ENCODE data around the gene FGF2. TPM values are rescaled to one million over a fixed set of nuclear protein-coding genes. Genes with fewer than 3 reads are reported as not detected.

FGF2 gene
- 1 to 10 TPM in 8 of 9 donors, under 1 TPM in 1; 0.85 to 5.3 (median 2.8) TPM for total RNA-seq
- polyA plus RNA-seq: 1 to 10 TPM; 1.0 to 2.4 (median 1.6) TPM
- long read RNA-seq, donor 1: 0 reads
- long read RNA-seq, donor 2: 0 reads
- long read RNA-seq, donor 3: 0 reads
- long read RNA-seq, donor 4: 0 reads
- long read RNA-seq, donor 5: 0 reads
- long read RNA-seq, donor 6: 0 reads
- long read RNA-seq, donor 7, full-length matches to known transcripts: 1 of 1 reads
- long read RNA-seq, donor 7, partial matches to known transcripts: 0 of 1 reads
- long read RNA-seq, donor 7, other reads (novel, unspliced or antisense): 0 of 1 reads
- long read RNA-seq, donor 8, full-length matches to known transcripts: 1 of 19 reads
- long read RNA-seq, donor 8, partial matches to known transcripts: 0 of 19 reads
- long read RNA-seq, donor 8, other reads (novel, unspliced or antisense): 18 of 19 reads
- long read RNA-seq, donor 9: 0 reads
- long read RNA-seq, donor 10, full-length matches to known transcripts: 1 of 1 reads
- long read RNA-seq, donor 10, partial matches to known transcripts: 0 of 1 reads
- long read RNA-seq, donor 10, other reads (novel, unspliced or antisense): 0 of 1 reads

GRCh38 chr4:122826553-122827257, at the start of gene FGF2:
FGF2 (plus strand) TSS chr4:122826831; CDS start chr4:122827175, 344 bp downstream.
- peak within 1 kb of the TSS in 3 of 4 donors; percentile 5 to 65 (median 54) for H3K4me3 ChIP-seq
- H3K27ac ChIP-seq: peak within 1 kb of the TSS in 2 of 5 donors; percentile 68 to 83
- WGBS, 4 donors: 0 to 8% (median 1%) methylated on average over 2 to 97 of the region's 97 CpGs
- peak; percentile 20 to 60 (median 25) for DNase-seq
- H3K9me3 ChIP-seq (replicated peaks in 1 of 3): no peaks in the 10 kb centered on the region
- TF ChIP-seq CTCF (IDR thresholded peaks at IDR 0.05): no peak
- TF ChIP-seq POLR2A (IDR thresholded peaks at IDR 0.05): no peak
- H3K27me3 ChIP-seq: peaks cover 6% of the 10 kb centered on the region
- no peaks in the 10 kb centered on the region for H3K36me3 ChIP-seq (replicated peaks in 1 of 2)
- H3K4me1 ChIP-seq (replicated peaks in 1 of 2): peaks cover 7 to 9% of the 10 kb centered on the region in 2 donors
- intact Hi-C loops (cut with DNase I): no loop called here

GRCh38 chr4:122776916-122777315, 49.7 kb upstream of the FGF2 start:
- WGBS, 4 donors: 81 to 83% (median 82%) methylated on average over 4 of the region's 4 CpGs
- Histone ChIP-seq H3K36me3 (replicated peaks in 1 of 2) (no peaks in the 10 kb centered on the region), H3K4me1 (replicated peaks in 1 of 2) (no peaks in the 10 kb centered on the region), H3K4me3 (no peak overlapping the region), H3K9me3 (replicated peaks in 1 of 3) (no peaks in the 10 kb centered on the region), H3K27ac (no peak overlapping the region), H3K27me3 (no peaks in the 10 kb centered on the region)
- no peak for DNase-seq
- TF ChIP-seq CTCF (IDR thresholded peaks at IDR 0.05): no peak
- TF ChIP-seq POLR2A (IDR thresholded peaks at IDR 0.05): no peak
- intact Hi-C loops (cut with DNase I): no loop called here

- Histone ChIP-seq H3K36me3 (replicated peaks in 1 of 2) (no peaks in the 10 kb centered on the region), H3K27me3 (no peaks in the 10 kb centered on the region), H3K9me3 (replicated peaks in 1 of 3) (no peaks in the 10 kb centered on the region), H3K4me1 (replicated peaks in 1 of 2) (no peaks in the 10 kb centered on the region), H3K27ac (no peak overlapping the region), H3K4me3 (no peak overlapping the region)
- intact Hi-C loops (cut with DNase I): no loop called here
- WGBS, 4 donors: 91 to 93% (median 92%) methylated on average over 7 of the region's 7 CpGs
- TF ChIP-seq POLR2A (IDR thresholded peaks at IDR 0.05): no peak
- no peak for DNase-seq
These were observed 48.6 kb upstream of the FGF2 start for GRCh38 chr4:122777846-122778673.

GRCh38 chr4:122781486-122781885, 45.1 kb upstream of the FGF2 start:
- Histone ChIP-seq H3K36me3 (replicated peaks in 1 of 2) (no peaks in the 10 kb centered on the region), H3K9me3 (replicated peaks in 1 of 3) (no peaks in the 10 kb centered on the region), H3K4me1 (replicated peaks in 1 of 2) (no peaks in the 10 kb centered on the region), H3K4me3 (no peak overlapping the region), H3K27ac (no peak overlapping the region), H3K27me3 (no peaks in the 10 kb centered on the region)
- WGBS, 4 donors: 69 to 86% (median 84%) methylated on average over 2 of the region's 2 CpGs
- intact Hi-C loops (cut with DNase I): no loop called here
- DNase-seq: no peak
- TF ChIP-seq POLR2A (IDR thresholded peaks at IDR 0.05) (no peak), CTCF (IDR thresholded peaks at IDR 0.05) (no peak)
